ENCODE data around the gene C1orf115.

GRCh38 chr1:220699044-220699443 is 8.9 kb downstream of the C1orf115 start:
- no peak for TF ChIP-seq CTCF (IDR thresholded peaks at IDR 0.05; ENCODE audit: insufficient read depth, low read length, poor library complexity, severe bottlenecking)
- no peak for TF ChIP-seq EZH2phosphoT487 (conservative IDR thresholded peaks at IDR 0.05; ENCODE audit: low read length)
